GM18858 (cell line): ENCODE results near the gene JOSD2.

ENCODE experiments used
- ATAC-seq: cut with Tn5 transposase; IDR thresholded peaks from one replicate; pipeline ENCODE4 v1.9.1; 2021; ENCODE audit not compliant: unreplicated experiment

The JOSD2 gene

GRCh38 chr19:50511069-50511822 lies at the start of gene JOSD2:
JOSD2 (minus strand) TSS chr19:50511191; CDS start chr19:50510431, 760 bp downstream.
- peak; percentile 73 for ATAC-seq

DNA sequence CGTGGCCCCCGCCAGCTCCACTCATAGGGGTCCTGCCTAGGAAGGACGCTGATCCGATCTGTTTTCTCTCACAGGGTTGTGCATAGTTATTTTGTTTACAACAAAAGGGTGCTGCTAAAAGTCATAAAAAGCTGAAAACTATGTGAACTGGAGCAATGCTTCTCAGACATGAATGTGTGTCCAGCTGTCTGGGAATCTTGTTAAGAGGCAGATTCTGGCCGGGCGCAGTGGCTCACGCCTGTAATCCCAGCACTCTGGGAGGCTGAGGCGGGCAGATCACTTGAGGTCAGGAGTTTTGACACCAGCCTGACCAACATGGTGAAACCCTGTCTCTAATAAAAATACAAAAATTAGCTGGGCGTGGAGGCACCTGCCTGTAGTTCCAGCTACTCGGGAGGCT lies 48.6 kb upstream of the JOSD2 start:
- no peak for ATAC-seq

DNA sequence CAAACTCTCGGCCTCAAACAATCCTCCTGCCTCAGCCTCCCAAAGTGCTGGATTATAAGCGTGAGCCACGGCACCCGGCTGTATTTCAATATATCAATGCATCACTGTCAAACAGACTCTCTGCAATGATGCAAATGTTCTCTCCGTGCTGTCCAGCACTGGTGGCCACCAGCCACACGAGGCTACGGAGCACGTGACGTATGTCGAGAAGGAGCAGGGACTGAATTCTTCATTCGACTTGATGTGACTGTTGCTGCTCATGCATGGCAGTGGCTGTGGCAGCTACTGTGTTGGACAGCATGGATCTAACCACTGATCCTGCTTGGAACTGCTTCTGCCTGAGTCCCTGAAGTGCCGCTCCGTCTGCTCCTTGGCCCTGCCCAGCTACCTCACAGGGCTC lies 47.5 kb upstream of the JOSD2 start:
- ATAC-seq: no peak

DNA sequence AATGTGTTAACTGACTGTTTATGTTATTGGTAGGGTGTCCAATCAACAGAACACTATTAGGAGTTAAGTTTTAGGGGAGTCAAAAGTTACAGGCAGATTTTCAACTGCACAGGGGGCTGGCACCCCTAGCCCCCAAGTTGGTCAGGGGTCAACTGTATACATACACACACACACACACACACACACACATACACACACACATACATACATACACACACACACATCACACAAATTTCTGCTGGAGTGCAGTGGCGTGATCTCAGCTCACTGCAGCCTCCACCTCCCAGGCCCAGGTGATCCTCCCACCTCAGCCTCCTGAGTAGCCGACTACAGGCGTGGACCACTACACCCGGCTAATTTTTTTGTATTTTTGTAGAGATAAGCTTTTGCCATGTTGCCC lies 47.0 kb upstream of the JOSD2 start:
- no peak for ATAC-seq

- no peak for ATAC-seq
Observed at GRCh38 chr19:50557009-50557613, 46.1 kb upstream of the JOSD2 start.

GRCh38 chr19:50556282-50557008 lies 45.5 kb upstream of the JOSD2 start:
- ATAC-seq: no peak

DNA sequence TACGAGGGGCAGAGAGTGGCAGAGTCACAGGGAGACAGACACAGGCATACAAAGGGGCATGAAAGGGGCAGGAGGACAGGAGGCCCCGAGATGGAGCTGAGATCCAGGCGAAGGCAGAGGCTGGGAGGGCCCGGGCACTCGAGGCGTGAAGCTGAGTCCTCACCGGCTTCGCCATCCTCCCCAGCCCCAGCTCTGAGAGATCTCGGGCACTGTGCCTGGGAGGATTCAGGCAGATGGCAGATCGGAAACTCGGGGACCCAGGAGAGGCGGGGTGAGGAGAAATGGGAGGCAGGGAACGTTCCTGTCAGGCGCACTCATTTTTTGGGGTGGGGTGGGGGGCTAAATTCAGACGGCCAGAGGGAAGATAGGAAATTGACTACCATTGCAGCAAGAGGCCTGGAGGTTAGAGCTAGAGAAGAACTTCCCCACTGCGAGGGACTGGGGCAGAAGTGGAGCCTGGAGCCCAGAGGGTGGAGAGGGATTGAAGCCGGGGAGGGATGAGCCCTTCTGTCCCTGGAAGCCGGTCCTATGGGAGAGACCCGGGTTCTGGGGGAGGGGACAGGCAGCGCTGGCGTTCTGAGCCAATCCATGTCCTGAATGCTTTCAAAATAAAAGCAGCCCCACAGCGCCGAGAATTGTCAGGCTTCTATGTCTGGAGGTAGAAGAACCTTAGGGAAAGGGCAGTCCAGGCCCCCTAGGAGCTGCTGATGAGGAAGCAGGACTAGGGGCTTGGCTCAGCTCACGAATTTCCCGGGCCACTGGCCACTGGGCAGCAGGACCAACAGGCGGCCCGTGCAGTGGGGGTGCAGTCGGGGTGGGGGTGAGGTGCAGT lies 44.7 kb upstream of the JOSD2 start:
- ATAC-seq: no peak

DNA sequence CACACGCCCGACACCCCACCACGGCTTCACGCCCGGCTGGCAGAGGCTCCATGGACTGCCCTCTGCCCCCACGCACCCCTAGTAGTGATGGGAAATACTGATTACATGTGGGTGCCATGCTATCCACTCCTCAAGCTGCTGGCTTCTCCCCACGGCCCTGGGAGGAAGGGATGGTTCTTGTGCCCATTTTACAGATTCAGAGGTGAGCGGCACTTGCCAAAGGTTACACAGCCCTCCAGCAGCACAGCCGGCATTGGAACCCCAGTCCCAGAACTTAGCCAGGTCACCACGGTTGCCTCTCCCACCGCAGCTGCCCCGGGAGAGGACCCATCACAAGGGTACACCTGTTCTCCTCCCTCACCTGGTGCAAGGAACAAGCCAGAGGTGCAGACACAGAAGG lies 44.0 kb upstream of the JOSD2 start:
- no peak for ATAC-seq

- no peak for ATAC-seq
Observed at GRCh38 chr19:50554212-50554611, 43.2 kb upstream of the JOSD2 start.

DNA sequence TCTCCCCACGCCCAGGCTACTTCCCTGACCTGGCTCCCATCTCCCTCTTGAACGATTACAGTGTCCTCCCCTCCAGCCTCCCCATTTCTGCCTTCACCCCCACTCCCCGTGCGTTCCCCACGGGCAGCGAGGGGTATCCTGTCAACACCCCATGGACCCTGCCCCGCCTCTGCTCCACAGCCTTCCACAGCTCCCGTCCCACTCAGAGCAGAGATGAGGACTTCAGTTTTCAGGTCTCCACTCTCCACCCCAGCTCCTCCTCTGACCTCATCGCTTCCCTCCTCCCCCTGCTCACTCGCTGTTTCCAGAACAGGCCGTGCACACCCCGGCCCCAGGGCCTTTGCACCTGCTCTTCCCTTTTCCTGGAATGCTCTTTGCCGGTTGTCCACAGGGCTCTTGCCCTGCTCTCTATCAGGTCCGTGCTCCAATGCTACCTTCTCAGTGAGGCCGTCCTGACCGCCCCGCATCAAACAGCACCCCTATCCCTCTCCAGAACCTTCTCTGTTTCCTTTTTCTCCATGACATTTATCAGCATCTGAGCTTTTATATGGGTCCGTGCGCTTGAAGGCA lies 42.2 kb upstream of the JOSD2 start:
- ATAC-seq: no peak

DNA sequence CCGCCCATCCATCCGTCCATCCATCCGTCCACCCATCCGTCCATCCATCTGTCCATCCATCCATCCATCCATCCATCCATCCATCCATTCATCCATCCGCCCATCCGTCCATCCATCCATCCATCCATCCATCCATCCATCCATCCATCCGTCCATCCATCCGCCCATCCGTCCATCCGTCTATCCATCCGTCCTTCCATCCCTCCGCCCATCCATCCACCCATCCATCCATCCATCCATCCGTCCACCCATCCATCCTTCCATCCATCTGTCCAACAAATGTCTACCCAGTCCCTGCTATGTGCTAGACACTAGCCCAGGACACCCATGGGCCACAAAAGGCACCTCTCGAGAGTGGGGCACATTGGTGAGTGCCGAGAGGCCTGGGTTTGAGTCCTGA lies 41.5 kb upstream of the JOSD2 start:
- no peak for ATAC-seq

DNA sequence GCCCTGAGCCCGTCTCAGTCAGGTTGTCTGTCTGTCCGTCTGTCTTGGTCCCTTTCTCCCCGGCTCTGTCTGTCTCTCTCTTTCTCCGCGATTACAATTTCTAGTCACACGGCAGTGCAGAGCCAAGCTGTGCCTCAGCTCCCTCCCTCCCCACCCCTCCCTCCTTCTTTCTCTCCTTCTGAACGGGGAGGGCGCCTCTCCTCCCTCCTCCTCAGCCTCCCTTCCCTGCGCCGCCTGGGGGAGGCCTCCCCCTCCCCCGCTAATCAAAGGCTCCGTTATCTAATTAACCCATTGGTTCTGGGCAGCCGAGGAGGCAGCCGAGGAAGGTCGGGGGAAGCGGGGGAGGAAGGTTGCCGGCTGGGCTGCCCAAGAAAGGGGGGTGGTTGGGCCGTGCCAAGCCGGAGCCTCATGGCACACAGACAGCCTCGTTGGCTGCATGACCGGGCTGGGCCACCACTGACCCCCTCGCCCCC lies 40.8 kb upstream of the JOSD2 start:
- ATAC-seq: no peak

GRCh38 chr19:50551034-50551714 lies 40.2 kb upstream of the JOSD2 start:
- no peak for ATAC-seq

DNA sequence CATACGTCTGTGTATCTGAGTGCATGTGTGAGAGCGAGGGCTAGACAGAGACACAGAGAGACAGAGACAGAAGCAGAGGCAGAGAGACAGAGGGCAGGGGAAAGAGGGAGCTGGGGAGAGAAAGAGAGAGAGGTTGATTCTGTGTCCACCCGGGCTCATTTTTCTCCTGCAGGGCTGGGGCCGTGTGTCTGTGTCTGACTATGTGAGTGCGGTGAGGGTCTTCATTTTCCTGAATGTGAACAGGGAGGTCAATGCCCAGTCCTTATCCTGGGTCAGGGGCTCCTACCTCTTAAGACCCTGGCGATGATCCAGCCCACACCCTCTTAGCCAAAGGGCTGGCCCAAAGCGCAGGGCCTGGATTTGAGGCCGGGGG lies 39.6 kb upstream of the JOSD2 start:
- no peak for ATAC-seq

DNA sequence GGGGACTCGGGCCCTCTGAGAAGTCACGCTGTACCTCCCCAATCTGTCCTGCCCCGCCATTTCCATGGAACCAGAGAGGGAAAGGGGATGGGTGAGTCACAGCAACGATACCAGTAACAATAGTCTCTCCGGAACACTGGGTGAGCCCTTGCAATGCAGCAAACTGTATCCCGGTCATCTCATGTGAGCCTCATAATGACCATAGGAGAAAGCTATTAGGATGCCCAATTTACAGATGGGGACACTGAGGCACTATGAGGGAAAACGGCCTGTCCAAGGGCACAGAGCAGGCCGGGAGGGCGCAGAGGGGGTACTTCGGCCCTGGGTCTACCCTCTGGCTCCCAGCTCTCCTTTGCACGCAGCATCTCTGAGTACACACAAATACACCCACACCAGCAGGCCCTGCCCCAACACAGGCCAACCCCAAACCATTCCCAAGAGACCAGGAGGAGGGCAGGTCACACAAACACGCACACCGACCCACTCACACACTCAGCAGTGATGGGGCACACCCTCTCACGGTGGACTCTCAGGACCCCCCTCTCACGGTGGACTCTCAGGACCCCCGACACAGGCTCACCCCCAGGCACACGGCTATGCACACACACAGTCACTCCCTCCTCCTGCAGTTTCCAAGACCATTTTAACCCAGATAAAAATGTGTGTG lies 39.1 kb upstream of the JOSD2 start:
- ATAC-seq: no peak

DNA sequence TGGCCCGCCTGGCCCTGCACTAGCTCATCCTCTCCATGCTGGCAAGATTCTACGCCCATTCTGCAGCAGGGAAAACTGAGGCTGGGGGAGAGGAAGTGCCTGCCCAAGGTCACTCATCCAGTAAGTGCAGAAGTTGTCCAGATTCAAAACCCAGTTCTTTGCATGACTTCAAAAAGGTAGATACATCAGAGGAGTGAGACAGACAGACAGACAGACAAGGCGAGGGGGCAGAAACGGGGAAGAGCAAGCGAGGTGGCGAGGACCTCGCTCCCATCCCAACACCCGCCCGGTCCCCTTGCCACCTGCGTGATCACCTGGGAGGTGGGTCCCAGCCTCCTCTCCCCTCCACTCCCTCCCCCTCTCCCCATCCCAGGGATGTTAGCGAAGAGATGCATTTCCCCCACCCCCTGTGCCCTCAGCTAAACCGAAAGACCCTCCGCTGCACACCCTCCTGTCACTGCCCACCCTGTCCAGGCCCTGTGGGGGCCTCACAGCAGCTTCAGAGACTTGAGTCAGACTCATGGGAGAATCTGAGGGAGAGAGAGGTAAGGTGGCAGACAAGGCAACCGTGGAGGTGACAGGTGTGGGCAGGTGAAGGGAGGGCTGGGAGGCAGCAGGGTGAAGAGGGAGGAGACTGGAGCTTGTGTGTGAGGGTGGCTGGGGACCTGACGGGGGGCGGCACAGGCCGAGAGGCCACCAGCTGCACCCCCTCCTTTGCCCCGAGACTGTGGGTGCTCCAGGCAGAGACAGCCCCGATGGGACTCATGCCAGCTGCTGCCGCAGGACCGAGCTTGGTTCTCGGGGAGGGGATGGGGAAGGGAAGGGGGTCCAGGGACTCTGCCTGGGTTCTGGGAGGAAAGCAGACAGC lies 38.3 kb upstream of the JOSD2 start:
- no peak for ATAC-seq

- no peak for ATAC-seq
Observed at GRCh38 chr19:50548191-50549058, 37.4 kb upstream of the JOSD2 start.
